Measurements from ENCODE around the gene GNPNAT1.

DNA sequence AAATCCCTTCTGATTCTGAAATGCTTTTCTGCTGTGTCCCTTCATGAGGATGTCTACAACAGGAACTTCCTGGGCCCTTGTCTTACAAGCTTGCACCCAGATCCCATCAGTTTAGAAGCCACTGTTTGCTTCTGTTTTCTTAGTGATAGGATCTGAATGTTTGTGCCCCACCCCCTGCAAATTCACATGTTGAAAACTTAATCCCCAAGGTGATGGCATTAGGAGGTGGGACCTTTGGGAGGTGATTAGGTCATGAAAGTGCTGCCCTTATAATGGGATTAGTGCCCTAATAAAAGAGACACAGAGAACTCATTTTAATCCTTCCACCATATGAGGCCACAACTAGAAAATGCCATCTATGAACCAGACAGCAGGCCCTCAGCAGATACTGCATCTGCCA lies 36.0 kb upstream of the GNPNAT1 start:
- no peak for TF ChIP-seq EZH2 (IDR thresholded peaks at IDR 0.05; ENCODE audit: low read depth)
- no peak for TF ChIP-seq CTCF (conservative IDR thresholded peaks at IDR 0.05)

All from PC-9 (cell line).